ENCODE measurements around the gene OR1A1.

OR1A1 gene

DNA sequence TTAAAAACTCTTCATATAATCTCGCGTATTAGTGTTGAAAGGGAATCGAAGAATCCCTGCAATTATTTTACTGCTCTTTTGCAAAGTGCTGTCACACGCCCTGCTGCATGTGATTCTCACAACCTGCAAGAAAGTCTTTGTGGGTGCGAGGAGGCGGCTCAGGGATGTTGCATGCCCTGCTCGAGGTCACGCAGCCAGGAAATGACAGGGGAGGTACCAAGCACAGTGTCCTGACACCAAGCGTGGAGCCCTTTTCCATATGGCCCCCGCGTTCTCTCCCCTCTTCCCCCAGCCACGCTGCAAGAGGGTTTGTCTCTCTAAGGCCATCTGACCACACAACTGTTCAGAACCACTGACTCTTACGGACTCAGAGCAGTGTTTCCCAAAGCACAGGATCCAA lies 53.1 kb downstream of the OR1A1 start:
- no peak for DNase-seq (ENCODE audit: low read depth in 2 of 2)
- TF ChIP-seq, protein P1, sequence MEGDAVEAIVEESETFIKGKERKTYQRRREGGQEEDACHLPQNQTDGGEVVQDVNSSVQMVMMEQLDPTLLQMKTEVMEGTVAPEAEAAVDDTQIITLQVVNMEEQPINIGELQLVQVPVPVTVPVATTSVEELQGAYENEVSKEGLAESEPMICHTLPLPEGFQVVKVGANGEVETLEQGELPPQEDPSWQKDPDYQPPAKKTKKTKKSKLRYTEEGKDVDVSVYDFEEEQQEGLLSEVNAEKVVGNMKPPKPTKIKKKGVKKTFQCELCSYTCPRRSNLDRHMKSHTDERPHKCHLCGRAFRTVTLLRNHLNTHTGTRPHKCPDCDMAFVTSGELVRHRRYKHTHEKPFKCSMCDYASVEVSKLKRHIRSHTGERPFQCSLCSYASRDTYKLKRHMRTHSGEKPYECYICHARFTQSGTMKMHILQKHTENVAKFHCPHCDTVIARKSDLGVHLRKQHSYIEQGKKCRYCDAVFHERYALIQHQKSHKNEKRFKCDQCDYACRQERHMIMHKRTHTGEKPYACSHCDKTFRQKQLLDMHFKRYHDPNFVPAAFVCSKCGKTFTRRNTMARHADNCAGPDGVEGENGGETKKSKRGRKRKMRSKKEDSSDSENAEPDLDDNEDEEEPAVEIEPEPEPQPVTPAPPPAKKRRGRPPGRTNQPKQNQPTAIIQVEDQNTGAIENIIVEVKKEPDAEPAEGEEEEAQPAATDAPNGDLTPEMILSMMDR (IDR thresholded peaks at IDR 0.05; ENCODE audit: low read depth, low read length): no peak
- no peak overlapping the region for H3K4me3 ChIP-seq (replicated peaks in 1 of 2; ENCODE audit: low read depth in 2 of 2, low read length in 2 of 2)
